GM12878 (cell line): Measurements from ENCODE around the gene CAPN14.

ENCODE experiments used
- EGR1 ChIP-seq, 2 experiments: IDR thresholded peaks; 1 replicate in 1 of 2; 2 replicates in 1 of 2; pipeline ENCODE4 v1.6.1; 2011 to 2012; ENCODE audit warnings: low read depth in 2 of 2, low read length in 2 of 2, borderline replicate concordance in 1 of 2, mild to moderate bottlenecking in 1 of 2, moderate library complexity in 1 of 2
- GABPA ChIP-seq: IDR thresholded peaks from 2 replicates; pipeline ENCODE4 v1.6.1; 2014; ENCODE audit warnings: antibody characterized with exemption, low read depth, mild to moderate bottlenecking, inconsistent platforms
- JUND ChIP-seq: IDR thresholded peaks from 2 replicates; pipeline ENCODE4 v1.6.1; 2012; ENCODE audit warnings: low read depth, mild to moderate bottlenecking, low read length, improper control_type of control experiment, moderate library complexity
- LARP7 ChIP-seq: fragments of 450-650 bp; IDR thresholded peaks from 2 replicates; pipeline ENCODE4 v1.6.1; 2017; ENCODE audit warnings: mild to moderate bottlenecking
- MXI1 ChIP-seq: fragments of 150-350 bp; IDR thresholded peaks from 2 replicates; pipeline ENCODE4 v1.6.1; 2011; ENCODE audit warnings: low read depth, mild to moderate bottlenecking, inconsistent platforms, low read length, improper control_type of control experiment
- POLR2AphosphoS5 ChIP-seq: IDR thresholded peaks from 2 replicates; pipeline ENCODE4 v1.6.1; 2011; ENCODE audit warnings: mild to moderate bottlenecking, low read length, inconsistent platforms
- SPI1 ChIP-seq: IDR thresholded peaks from 2 replicates; pipeline ENCODE4 v1.6.1; 2011; ENCODE audit warnings: low read depth, mild to moderate bottlenecking, low read length, moderate library complexity, borderline replicate concordance; ENCODE audit not compliant: insufficient read depth
- TF ChIP-seq, protein P1 (sequence below), 3 experiments: IDR thresholded peaks in 2 of 3; conservative IDR thresholded peaks in 1 of 3; 2 replicates each; pipeline ENCODE4 v1.5.1; 2011; ENCODE audit warnings: low read depth in 3 of 3, low read length in 3 of 3, mild to moderate bottlenecking in 3 of 3, control low read depth in 2 of 3, moderate library complexity in 2 of 3, inconsistent platforms in 1 of 3, mixed read lengths in 1 of 3; ENCODE audit not compliant: control insufficient read depth in 2 of 3, insufficient read depth in 1 of 3; ENCODE audit errors: extremely low read depth in 1 of 3

DNA sequence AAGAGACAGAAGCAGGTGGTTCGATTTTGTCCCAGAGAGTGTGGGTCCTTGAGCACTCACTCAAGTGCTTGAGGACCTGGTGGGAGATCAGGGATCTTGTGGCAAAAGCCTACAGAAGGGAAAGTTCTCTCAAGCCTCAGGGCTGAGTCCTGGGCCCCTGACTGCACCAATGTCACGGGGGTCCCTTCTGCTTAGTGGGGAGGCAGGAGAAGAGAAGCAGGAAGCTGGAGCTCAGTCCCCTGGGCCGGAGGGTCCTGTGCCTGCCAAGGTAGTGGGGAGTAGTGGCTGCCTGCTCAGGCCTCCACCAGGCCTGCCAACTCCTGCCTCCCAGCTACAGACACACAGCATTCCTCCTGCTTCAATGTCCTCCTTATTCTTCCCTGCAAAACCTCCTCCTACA is 11.7 kb downstream of the CAPN14 start:
- TF ChIP-seq, protein P1, sequence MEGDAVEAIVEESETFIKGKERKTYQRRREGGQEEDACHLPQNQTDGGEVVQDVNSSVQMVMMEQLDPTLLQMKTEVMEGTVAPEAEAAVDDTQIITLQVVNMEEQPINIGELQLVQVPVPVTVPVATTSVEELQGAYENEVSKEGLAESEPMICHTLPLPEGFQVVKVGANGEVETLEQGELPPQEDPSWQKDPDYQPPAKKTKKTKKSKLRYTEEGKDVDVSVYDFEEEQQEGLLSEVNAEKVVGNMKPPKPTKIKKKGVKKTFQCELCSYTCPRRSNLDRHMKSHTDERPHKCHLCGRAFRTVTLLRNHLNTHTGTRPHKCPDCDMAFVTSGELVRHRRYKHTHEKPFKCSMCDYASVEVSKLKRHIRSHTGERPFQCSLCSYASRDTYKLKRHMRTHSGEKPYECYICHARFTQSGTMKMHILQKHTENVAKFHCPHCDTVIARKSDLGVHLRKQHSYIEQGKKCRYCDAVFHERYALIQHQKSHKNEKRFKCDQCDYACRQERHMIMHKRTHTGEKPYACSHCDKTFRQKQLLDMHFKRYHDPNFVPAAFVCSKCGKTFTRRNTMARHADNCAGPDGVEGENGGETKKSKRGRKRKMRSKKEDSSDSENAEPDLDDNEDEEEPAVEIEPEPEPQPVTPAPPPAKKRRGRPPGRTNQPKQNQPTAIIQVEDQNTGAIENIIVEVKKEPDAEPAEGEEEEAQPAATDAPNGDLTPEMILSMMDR (IDR thresholded peaks at IDR 0.05 in 2 of 3, conservative IDR thresholded peaks at IDR 0.05 in 1 of 3; ENCODE audit: control insufficient read depth in 2 of 3, extremely low read depth in 1 of 3, insufficient read depth in 1 of 3, low read depth in 3 of 3, low read length in 3 of 3): no peak
- TF ChIP-seq POLR2AphosphoS5: no peak
- no peak for TF ChIP-seq LARP7
- TF ChIP-seq MXI1: no peak
- no peak for TF ChIP-seq SPI1
- no peak for TF ChIP-seq GABPA
- no peak for TF ChIP-seq JUND
- TF ChIP-seq EGR1 (IDR thresholded peaks at IDR 0.05; ENCODE audit: borderline replicate concordance in 1 of 2, low read depth in 2 of 2, low read length in 2 of 2): no peak
